Upper lobe of left lung (tissue), 4 donors: ENCODE data around the gene TMTC2.

Source experiments
- CTCF ChIP-seq, 6 experiments: fragments of 450-650 bp in 4 of 6; fragments of 200-600 bp in 2 of 6; sonication (generic) in 2 of 6; IDR thresholded peaks; one replicate each; pipeline ENCODE4 v1.5.1; 2016 to 2019; ENCODE audit warnings: antibody characterized with exemption in 6 of 6
- EP300 ChIP-seq, 4 donors: sonication (generic); formaldehyde crosslinking; IDR thresholded peaks; one replicate each; pipeline ENCODE4 v1.5.1; 2017; ENCODE audit warnings: antibody characterized with exemption in 4 of 4, control low read depth in 2 of 4
- POLR2A ChIP-seq, 4 donors: fragments of 450-650 bp; IDR thresholded peaks; one replicate each; pipeline ENCODE4 v1.5.1; 2016 to 2017; ENCODE audit warnings: antibody characterized with exemption in 4 of 4, mild to moderate bottlenecking in 2 of 4

- TF ChIP-seq CTCF (IDR thresholded peaks at IDR 0.05) (no peak), POLR2A (IDR thresholded peaks at IDR 0.05) (no peak), EP300 (IDR thresholded peaks at IDR 0.05) (no peak)
These were observed 275.1 kb downstream of the TMTC2 start for GRCh38 chr12:82961835-82962234.
